ENCODE measurements around the gene GLDC. TPM values are rescaled to one million over a fixed set of nuclear protein-coding genes. Genes with fewer than 3 reads are reported as not detected.
"Not testable (repeated sequence)": the region's sequence is repeated elsewhere in the genome, so short reads cannot be mapped to it uniquely, and the experiment has no call there.

The GLDC gene
- 1.0 TPM for polyA plus RNA-seq

DNA sequence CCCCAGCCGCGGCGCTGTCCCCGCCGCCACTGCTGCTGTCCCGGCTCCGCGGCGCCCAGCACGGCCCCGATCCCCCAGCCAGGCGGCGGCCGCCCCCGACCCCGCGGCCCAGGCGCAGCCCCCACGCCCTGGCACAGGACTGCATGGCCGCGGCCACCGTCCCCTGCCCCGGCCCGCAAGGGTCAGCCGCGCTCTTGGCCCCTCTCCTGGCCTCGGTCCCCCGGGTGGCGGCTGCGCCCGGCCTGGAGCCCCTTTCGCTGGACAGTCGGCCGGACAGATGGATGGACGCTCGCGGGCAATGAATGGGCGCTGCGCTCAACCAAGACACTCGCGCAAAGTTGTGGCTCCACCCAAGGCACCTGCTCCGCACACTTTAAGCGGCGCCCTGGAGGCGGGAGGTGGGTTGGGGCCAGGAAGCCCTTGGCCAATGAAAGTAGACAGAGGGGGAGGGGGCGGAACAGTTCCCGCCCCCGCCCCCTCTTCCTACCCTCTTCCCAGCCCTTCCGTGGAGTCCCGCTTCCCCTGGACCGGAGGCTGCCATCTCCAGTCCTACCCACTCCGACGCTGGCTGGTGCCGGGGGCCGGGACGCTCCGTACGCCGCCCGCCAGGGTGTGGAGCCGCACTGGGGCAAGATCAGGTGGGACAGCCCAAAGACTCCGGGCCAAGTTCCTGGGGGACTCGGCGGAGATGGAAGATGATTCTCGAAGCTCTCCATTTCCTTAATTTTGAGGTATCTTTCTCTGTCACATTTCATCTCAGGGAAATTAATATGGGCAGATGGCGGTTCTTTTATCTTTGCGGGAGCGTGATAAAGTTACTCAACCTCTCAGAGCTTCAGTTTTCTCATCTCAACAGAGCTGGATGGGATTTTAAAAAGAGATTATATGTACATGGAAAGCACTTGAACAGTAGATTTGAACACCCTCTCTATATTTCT, at the start of gene GLDC:
TSS of gene GLDC (minus strand) at position 375 of the 938 bp plus-strand sequence. CDS start at position 145, 230 bp downstream.
- peak within 1 kb of the TSS; percentile 85 to 95 (median 90) for H3K4me3 Mint-ChIP-seq
- H3K27me3 Mint-ChIP-seq = peaks cover 37% of the 10 kb centered on the region
- H3K4me1 Mint-ChIP-seq = peaks cover 11 to 18% (median 17%) of the 10 kb centered on the region in 3 donors
- peaks cover 3% of the 10 kb centered on the region for H3K36me3 Mint-ChIP-seq
- H3K9me3 Mint-ChIP-seq = no peaks in the 10 kb centered on the region
- peak within 1 kb of the TSS in 2 of 3 donors; percentile 46 to 50 for H3K27ac Mint-ChIP-seq

DNA sequence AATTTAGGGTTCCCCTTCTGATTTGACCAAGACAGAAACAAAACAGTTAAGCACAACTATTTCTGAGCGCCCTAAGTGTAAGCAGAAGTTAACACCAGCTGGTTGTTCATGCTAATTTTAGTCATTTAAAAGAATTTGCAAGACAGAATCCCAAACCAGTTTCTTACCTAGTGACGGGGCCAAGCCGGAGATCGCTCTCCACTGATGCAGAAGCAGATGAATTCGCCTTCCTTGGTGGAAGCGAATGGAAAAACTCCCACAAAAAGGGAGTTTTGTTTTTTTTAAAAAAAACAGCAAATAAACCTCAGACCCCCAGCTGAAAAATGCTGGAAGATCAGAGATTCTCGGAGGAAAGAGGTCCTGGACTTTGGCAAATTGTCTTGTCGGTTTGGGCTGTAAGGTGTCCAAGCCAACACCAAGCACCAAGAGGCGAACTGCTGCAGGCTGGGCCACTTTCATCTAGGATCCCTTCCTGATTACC, 47.4 kb upstream of the GLDC start:
- peak overlapping the region; percentile 85 to 96 (median 96) for H3K27ac Mint-ChIP-seq
- H3K9me3 Mint-ChIP-seq = peaks cover 0 to 3% (median 0%) of the 10 kb centered on the region in 3 donors
- H3K4me3 Mint-ChIP-seq = peak overlapping the region; percentile 76 to 95 (median 84)

DNA sequence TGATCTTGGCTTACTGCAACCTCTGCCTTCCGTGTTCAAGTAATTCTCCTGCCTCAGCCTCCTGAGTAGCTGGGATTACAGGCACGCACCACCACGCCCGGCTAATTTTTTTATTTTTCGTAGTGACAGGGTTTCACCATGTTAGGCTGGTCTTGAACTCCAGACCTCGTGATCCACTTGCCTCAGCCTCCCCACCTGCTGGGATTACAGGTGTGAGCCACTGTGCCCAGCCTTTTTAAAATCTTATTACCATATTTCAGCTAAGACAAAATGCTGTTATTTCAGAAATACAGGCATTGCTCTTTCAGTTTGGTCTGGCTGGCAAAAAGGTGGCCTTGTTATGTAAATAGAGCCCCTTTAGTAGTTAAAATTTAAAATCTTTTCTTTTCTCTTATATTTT, 46.9 kb upstream of the GLDC start:
- Mint-ChIP-seq H3K27me3 (peaks cover 2% of the 10 kb centered on the region), H3K4me1 (peaks cover 41 to 55% (median 49%) of the 10 kb centered on the region in 3 donors), H3K27ac (peak overlapping the region; percentile 85 to 96 (median 96)), H3K4me3 (peak overlapping the region; percentile 76 to 95 (median 84)), H3K9me3 (peaks cover 0 to 3% (median 0%) of the 10 kb centered on the region in 3 donors), H3K36me3 (peaks cover 2% of the 10 kb centered on the region)

More for the DNA sequence above, 47.4 kb upstream of the GLDC start:
- peaks cover 2% of the 10 kb centered on the region for H3K36me3 Mint-ChIP-seq
- H3K27me3 Mint-ChIP-seq = peaks cover 2% of the 10 kb centered on the region
- peaks cover 41 to 55% (median 49%) of the 10 kb centered on the region in 3 donors for H3K4me1 Mint-ChIP-seq

DNA sequence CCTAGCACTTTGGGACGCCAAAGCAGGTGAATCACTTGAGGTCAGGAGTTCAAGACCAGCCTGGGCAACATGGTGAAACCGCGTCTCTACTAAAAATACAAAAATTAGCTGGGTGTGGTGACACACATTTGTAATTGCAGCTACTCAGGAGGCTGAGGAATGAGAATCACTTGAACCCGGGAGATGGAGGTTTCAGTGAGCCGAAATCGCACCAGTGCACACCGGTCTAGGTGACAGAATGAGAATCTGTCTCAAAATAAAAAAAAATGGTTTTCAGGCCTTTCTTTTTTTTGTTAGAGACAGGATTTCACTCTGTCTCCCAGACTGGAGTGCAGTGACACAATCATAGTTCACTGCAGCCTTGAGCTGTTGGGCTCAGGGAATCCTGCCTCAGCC, 45.1 kb upstream of the GLDC start:
- peak overlapping the region; percentile 60 to 93 (median 85) for H3K27ac Mint-ChIP-seq
- not testable (repeated sequence) for H3K27me3 Mint-ChIP-seq, H3K36me3 Mint-ChIP-seq, H3K9me3 Mint-ChIP-seq
- peaks cover 46 to 59% (median 50%) of the 10 kb centered on the region in 3 donors for H3K4me1 Mint-ChIP-seq
- peak overlapping the region in 3 of 4 donors; percentile 69 to 83 (median 80) for H3K4me3 Mint-ChIP-seq

DNA sequence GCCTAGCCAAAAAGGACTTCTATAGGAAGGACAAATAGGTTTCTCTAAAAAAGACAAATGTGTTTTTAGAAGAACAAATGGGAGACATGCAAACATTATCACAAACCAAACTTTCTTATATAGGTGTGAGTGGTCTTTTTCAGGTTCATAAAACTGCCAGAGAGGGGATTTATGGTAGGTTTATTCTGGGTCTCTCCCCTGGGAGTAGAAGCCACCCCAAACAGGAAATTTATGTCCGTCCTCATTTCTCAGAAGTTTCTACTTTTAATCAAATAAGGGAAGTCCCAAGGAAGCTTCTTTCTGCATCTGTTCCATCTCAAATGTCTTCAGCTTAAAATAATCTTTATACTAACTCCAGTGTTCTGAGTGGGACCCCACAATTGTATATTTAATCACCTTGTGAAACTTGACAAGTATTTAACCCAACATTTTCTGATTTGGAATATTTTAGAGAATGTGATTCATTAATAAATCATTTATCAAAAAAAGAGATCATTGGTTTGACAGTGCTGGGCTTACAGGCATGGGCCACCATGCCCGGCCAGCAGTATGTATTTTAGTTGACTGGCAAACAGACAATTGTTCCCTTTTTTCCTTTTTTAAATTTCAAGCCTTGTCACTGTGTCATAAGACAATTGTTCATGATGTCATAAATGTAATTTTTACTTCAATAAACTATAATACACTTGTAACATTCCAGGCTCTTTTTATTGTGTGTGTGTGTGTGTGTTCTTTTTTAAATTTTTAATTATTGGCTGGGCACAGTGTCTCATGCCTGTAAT, 44.6 kb upstream of the GLDC start:
- peaks cover 43 to 54% (median 44%) of the 10 kb centered on the region in 3 donors for H3K4me1 Mint-ChIP-seq
- H3K27me3 Mint-ChIP-seq = peaks cover 2% of the 10 kb centered on the region
- H3K4me3 Mint-ChIP-seq = peak overlapping the region; percentile 58 to 83 (median 74)
- H3K9me3 Mint-ChIP-seq = peaks cover 0 to 3% (median 0%) of the 10 kb centered on the region in 3 donors
- peaks cover 4% of the 10 kb centered on the region for H3K36me3 Mint-ChIP-seq
- H3K27ac Mint-ChIP-seq = peak overlapping the region; percentile 60 to 93 (median 85)

DNA sequence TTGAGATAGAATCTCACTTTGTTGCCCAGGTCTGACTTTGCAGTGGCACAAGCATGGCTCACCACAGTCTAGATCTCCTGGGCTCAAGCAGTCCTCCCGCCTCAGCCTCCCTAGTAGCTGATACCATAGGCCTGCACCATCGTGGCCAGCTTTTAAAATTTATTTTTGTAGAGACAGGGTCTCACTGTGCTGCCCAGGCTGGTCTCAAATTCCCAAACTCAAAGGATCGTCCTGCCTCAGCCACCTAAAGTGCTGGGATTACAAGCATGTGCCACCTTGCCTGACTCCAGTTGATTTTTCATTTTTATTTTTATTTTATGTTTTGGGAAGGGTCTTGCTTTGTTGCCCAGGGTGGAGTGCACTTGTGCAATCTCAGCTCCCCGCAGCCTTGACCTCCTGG, 41.7 kb upstream of the GLDC start:
- Mint-ChIP-seq H3K9me3 (no peaks in the 10 kb centered on the region), H3K4me1 (peaks cover 40 to 47% (median 45%) of the 10 kb centered on the region in 3 donors), H3K27ac (peak overlapping the region in 1 of 3 donors; percentile 53)

DNA sequence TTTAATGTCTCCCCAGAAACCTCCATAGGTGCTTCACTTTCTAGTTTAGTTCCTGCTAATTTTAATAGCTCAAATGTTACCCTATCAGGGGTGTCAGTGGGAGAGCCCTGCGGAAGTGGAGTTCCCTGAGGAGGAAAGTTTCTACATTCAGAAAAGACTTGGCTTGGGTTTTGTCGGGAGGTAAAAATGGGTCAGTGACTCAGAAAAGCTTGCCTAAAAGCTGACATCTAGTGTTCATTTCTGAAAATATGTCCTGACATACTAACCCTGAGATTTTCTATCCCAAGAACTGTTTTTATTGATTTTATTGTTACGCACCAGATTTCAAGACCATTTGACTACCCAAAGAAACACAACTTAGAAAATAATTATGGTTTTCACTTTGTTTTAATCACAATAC, 40.9 kb upstream of the GLDC start:
- peaks cover 4% of the 10 kb centered on the region for H3K36me3 Mint-ChIP-seq
- H3K4me3 Mint-ChIP-seq = peak overlapping the region; percentile 8 to 65 (median 38)
- peaks cover 36 to 41% (median 40%) of the 10 kb centered on the region in 3 donors for H3K4me1 Mint-ChIP-seq
- no peaks in the 10 kb centered on the region for H3K9me3 Mint-ChIP-seq
- no peaks in the 10 kb centered on the region for H3K27me3 Mint-ChIP-seq
- peak overlapping the region in 2 of 3 donors; percentile 32 to 55 for H3K27ac Mint-ChIP-seq

More for the DNA sequence above, 41.7 kb upstream of the GLDC start:
- H3K36me3 Mint-ChIP-seq = peaks cover 4% of the 10 kb centered on the region
- H3K27me3 Mint-ChIP-seq = peaks cover 2% of the 10 kb centered on the region
- peak overlapping the region in 2 of 4 donors; percentile 12 to 45 for H3K4me3 Mint-ChIP-seq

DNA sequence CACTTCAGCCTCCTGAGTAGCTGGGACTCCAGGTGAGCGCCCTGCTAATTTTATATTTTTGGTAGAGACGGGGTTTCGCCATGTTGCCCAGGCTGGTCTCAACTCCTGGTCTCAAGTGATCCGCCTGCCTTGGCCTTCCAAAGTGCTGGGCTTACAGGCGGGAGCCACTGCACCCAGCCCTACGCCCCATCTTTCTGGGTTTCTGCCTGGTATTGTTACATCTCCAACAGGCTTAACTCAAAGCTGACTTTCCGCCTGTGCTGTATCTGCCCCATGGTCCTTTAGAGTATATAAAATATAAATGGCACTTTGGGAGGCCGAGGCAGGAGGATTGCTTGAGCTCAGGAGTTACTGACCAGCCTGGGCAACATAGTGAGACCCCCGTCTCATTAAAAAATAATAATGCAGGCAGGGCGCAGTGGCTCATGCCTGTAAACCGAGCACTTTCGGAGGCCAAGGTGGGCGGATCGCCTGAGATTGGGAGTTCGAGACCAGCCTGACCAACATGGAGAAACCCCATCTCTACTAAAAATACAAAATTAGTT, 36.5 kb upstream of the GLDC start:
- Mint-ChIP-seq H3K4me1 (peaks cover 25 to 26% (median 26%) of the 10 kb centered on the region in 3 donors), H3K27me3 (no peaks in the 10 kb centered on the region), H3K36me3 (peaks cover 4% of the 10 kb centered on the region), H3K4me3 (peak overlapping the region; percentile 89 to 99 (median 94)), H3K9me3 (no peaks in the 10 kb centered on the region), H3K27ac (peak overlapping the region; percentile 94 to 99 (median 96))

DNA sequence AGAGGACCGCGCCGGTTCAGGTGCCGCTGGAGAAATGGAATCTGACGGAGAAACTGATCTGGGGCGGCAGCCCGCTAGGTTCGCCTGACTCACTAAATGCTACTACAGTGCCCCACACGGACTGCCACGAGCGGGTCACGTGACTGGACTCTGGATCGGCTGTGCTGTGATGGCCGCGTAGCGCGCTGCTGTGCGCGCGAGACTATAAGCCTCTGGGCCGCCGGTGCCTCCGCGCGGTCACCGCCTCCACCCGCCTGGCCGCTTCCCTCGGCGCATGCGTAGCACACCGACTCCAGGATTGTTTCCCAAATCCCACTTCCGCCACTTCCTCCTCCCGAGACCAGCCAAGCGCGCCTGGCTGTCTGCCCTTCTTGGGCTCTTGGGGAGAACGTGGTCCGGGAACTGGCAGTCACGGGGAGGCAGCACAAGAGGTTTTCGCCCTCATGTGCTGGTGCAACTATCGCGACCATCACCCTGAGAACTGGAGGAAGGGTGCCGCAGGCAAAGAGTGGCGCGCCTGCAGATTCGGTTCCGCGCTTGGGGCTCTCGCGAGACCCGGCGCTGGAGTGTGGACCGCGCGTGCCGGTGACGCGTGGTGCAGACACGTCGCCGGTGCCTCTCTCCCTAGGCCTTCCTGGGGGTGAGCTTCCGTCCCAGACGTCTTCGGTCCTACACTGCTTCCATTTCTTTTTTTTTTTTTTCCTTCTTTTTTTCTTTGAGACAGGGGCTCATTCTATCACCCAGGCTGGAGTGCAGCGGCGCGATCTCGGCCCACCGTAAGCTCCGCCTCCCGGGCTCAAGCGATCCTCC, 35.8 kb upstream of the GLDC start:
- Mint-ChIP-seq H3K4me1 (peaks cover 22 to 24% (median 23%) of the 10 kb centered on the region in 3 donors), H3K4me3 (peak overlapping the region; percentile 89 to 99 (median 94)), H3K27ac (peak overlapping the region; percentile 94 to 99 (median 96)), H3K36me3 (peaks cover 1% of the 10 kb centered on the region), H3K27me3 (no peaks in the 10 kb centered on the region), H3K9me3 (no peaks in the 10 kb centered on the region)

DNA sequence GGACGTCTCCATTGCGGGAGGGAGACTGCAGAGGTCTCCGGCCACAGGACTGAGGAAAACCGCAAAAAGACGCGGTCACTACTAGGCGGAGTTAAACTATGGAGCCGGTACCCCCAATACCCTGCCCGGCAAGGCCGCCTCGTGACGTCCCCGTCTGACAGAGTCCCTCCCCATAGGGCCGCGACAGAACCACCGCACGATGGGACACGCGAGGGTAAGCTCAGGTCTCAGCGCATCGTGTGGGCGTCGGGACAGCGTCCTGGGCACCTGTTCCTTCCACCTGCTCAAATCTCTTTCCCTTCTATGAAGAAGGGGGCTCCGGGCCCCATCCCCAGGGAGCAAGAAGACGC, 35.2 kb upstream of the GLDC start:
- Mint-ChIP-seq H3K9me3 (no peaks in the 10 kb centered on the region), H3K27ac (peak overlapping the region; percentile 94 to 99 (median 96))

DNA sequence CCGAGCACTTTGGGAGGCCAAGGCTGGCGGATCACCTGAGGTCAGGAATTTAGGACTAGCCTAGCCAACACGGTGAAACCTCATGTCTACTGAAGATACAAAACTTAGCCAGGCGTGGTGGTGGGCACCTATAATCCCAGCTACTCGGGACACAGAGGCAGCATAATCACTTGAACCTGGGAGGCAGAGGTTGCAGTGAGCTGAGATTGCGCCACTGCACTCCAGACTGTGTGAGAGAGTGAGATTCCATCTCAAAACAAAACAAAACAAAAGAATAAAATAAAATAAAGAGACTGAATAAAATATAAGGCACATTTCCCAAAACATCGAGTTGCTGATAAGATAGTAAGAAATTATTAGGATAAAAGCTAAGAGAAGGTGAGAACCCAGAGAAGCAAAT, 32.3 kb upstream of the GLDC start:
- Mint-ChIP-seq H3K27ac (no peak overlapping the region), H3K4me1 (peaks cover 7 to 9% (median 7%) of the 10 kb centered on the region in 3 donors), H3K4me3 (peak overlapping the region in 1 of 4 donors; percentile 37), H3K9me3 (no peaks in the 10 kb centered on the region), H3K36me3 (no peaks in the 10 kb centered on the region), H3K27me3 (no peaks in the 10 kb centered on the region)

More for the DNA sequence above, 35.2 kb upstream of the GLDC start:
- no peaks in the 10 kb centered on the region for H3K27me3 Mint-ChIP-seq
- peaks cover 19 to 20% (median 20%) of the 10 kb centered on the region in 3 donors for H3K4me1 Mint-ChIP-seq
- no peaks in the 10 kb centered on the region for H3K36me3 Mint-ChIP-seq
- peak overlapping the region; percentile 89 to 99 (median 94) for H3K4me3 Mint-ChIP-seq

DNA sequence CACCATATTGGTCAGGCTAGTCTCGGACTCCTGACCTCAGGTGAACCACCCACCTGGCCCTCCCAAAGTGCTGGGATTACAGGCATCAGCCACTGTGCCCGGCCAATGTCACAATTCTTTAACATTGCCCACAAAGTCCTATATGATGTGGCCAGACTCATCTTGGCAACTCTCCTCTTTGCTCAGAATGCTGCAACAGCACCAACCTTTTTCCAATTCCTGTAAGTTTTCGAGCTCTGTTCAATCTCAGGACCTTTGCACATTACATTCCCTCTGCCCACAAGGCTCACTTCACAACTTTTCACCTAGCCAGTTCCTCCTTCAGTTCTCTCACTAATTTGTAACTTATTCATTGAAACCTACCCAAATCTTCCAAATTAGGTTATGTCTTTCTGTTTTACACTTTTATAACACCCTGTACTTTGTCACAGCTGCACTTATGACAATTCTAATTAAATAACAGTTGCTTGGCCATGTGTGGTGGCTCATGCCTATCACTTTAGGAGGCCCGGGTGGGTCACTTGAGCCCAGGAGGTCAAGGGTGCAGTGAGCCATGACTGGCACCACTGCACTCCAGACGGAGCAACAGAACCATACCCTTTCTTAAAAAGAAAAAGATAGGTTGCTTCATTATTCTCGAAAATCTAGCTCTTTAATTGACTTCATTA, 30.9 kb upstream of the GLDC start:
- Mint-ChIP-seq H3K27ac (no peak overlapping the region), H3K36me3 (no peaks in the 10 kb centered on the region), H3K4me3 (no peak overlapping the region)

DNA sequence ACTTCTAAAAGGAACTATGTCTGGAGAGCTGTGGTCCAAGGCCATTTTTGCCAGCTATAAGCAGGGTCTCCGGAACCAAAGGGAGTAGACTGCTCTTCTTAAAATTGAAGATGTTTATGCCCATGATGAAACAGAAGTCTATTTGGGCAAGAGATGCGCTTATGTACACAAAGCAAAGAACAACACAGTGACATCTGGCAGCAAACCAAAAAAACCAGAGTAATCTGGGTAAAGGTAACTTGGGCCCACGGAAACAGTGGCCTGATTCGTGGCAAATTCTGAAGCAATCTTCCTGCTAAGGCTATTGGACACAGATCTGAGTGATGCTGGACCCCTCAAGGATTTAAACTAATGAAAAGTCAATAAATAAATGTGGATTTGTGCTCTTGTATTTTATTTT, 29.7 kb upstream of the GLDC start:
- no peaks in the 10 kb centered on the region for H3K9me3 Mint-ChIP-seq
- no peaks in the 10 kb centered on the region for H3K27me3 Mint-ChIP-seq
- H3K4me3 Mint-ChIP-seq = no peak overlapping the region
- no peak overlapping the region for H3K27ac Mint-ChIP-seq
- H3K4me1 Mint-ChIP-seq = peaks cover 1 to 2% (median 2%) of the 10 kb centered on the region in 3 donors
- no peaks in the 10 kb centered on the region for H3K36me3 Mint-ChIP-seq

More for the DNA sequence above, 30.9 kb upstream of the GLDC start:
- Mint-ChIP-seq H3K27me3 (no peaks in the 10 kb centered on the region), H3K4me1 (peaks cover 7% of the 10 kb centered on the region in 3 donors), H3K9me3 (no peaks in the 10 kb centered on the region)

Data from IgD-negative memory B cell (primary cell).